Lung (tissue), 12 donors: ENCODE data around the gene LRPPRC. TPM values are rescaled to one million over a fixed set of nuclear protein-coding genes. Genes with fewer than 3 reads are reported as not detected.
"Not testable (repeated sequence)": the region's sequence is repeated elsewhere in the genome, so short reads cannot be mapped to it uniquely, and the experiment has no call there.

Experiments used
- ATAC-seq: fragments of 200-7000 bp; cut with Tn5 transposase; one replicate; pipeline ENCODE4 v1.9.1; 2020; ENCODE audit warnings: moderate number of reproducible peaks; ENCODE audit not compliant: insufficient read depth, low FRiP score
- DNase-seq, 3 donors: peaks; one replicate each; pipeline ENCODE4 v3.0.0-alpha.2; 2013 to 2017
- H3K27ac ChIP-seq, 2 donors: one replicate each; pipeline ENCODE4 v1.5.1; 2013; ENCODE audit warnings: mild to moderate bottlenecking in 2 of 2, moderate library complexity in 2 of 2, control low read depth in 1 of 2, inconsistent platforms in 1 of 2, low read depth in 1 of 2, low read length in 1 of 2
- H3K27me3 ChIP-seq, 3 donors: one replicate each; pipeline ENCODE4 v1.5.1; 2013; ENCODE audit warnings: low read length in 2 of 3; ENCODE audit not compliant: control insufficient read depth in 3 of 3, insufficient read depth in 3 of 3
- H3K36me3 ChIP-seq, 4 donors: one replicate each; pipeline ENCODE4 v1.5.1; 2013; ENCODE audit warnings: low read length in 4 of 4, mild to moderate bottlenecking in 1 of 4, moderate library complexity in 1 of 4; ENCODE audit not compliant: control insufficient read depth in 4 of 4, insufficient read depth in 4 of 4
- H3K4me1 ChIP-seq, 5 donors: one replicate each; pipeline ENCODE4 v1.5.1; 2013; ENCODE audit warnings: low read length in 5 of 5, mild to moderate bottlenecking in 2 of 5, moderate library complexity in 1 of 5; ENCODE audit not compliant: control insufficient read depth in 5 of 5, insufficient read depth in 5 of 5
- H3K4me3 ChIP-seq: one replicate; pipeline ENCODE4 v1.5.1; 2013; ENCODE audit warnings: mild to moderate bottlenecking, control low read depth, moderate library complexity
- H3K9ac ChIP-seq, 2 donors: one replicate each; pipeline ENCODE4 v1.5.1; 2013; ENCODE audit warnings: low read length in 2 of 2, control low read depth in 1 of 2; ENCODE audit not compliant: insufficient read depth in 1 of 2
- H3K9me3 ChIP-seq, 4 donors: one replicate each; pipeline ENCODE4 v1.5.1; 2013; ENCODE audit warnings: low read length in 3 of 4, mild to moderate bottlenecking in 1 of 4, moderate library complexity in 1 of 4; ENCODE audit not compliant: control insufficient read depth in 4 of 4, insufficient read depth in 3 of 4
- WGBS, 2 donors: extraction: QIAGEN DNeasy Blood & Tissue Kit; methylation state at CpG; one replicate each; pipeline ENCODE4 v1.1.7; 2013; 5-methylcytosine and 5-hydroxymethylcytosine counted together
- polyA plus RNA-seq, 2 donors: library from polyadenylated mRNA; stranded (reverse); fragments of 200-250 nt; gene quantifications; one replicate each; pipeline ENCODE4 v1.2.1, GENCODE V29; 2013
- total RNA-seq, 2 donors: library from RNA; depleted of rRNA in 1 of 2; stranded (reverse); fragments of >200 nt in 1 of 2; gene quantifications; one replicate each; pipeline ENCODE4 v1.2.1, GENCODE V29; 2014 to 2021
- TF ChIP-seq, protein P1 (sequence below): IDR thresholded peaks from 2 replicates; pipeline ENCODE4 v1.5.1; 2012; ENCODE audit warnings: mild to moderate bottlenecking; ENCODE audit errors: control extremely low read depth, extremely low read depth
- donor health status: control.
- donor health status: control.
- donor health status: Bipolar disorder and iron deficiency.
- donor health status: healthy.
- donor health status: DM: yes; HTN: yes; CAD: no.

The LRPPRC gene
- total and polyA plus RNA-seq, 4 donors: 29.5 to 96.6 (median 48.6) TPM

DNA sequence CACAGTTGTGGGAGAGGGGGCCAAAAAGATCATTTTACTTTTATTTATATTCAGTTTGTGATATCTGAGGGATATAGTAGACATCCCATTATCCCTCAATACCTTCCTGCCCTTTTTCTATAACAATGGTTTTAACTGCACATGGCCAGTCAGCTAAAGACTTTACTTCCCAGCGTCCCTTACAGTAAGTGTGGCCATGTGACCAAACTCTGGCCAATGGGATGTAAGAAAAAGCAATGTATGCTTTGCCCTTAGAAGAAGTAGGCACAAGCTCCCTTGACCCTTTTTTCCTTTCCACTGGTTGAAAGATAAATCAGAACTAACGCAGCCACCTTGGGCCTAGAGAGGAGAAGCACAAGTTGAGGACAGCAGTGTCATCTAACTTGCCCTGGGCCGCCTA is 44.6 kb upstream of the LRPPRC start:
- 83 to 96% methylated on average over 3 of the region's 3 CpGs for WGBS, 2 donors
- Histone ChIP-seq H3K27ac (no peak overlapping the region), H3K27me3 (no peaks in the 10 kb centered on the region), H3K4me1 (peaks cover 0 to 5% (median 0%) of the 10 kb centered on the region in 5 donors), H3K4me3 (no peak overlapping the region), H3K36me3 (no peaks in the 10 kb centered on the region), H3K9ac (no peak overlapping the region), H3K9me3 (no peaks in the 10 kb centered on the region)
- ATAC-seq (no peak), DNase-seq (no peak)
- TF ChIP-seq, protein P1, sequence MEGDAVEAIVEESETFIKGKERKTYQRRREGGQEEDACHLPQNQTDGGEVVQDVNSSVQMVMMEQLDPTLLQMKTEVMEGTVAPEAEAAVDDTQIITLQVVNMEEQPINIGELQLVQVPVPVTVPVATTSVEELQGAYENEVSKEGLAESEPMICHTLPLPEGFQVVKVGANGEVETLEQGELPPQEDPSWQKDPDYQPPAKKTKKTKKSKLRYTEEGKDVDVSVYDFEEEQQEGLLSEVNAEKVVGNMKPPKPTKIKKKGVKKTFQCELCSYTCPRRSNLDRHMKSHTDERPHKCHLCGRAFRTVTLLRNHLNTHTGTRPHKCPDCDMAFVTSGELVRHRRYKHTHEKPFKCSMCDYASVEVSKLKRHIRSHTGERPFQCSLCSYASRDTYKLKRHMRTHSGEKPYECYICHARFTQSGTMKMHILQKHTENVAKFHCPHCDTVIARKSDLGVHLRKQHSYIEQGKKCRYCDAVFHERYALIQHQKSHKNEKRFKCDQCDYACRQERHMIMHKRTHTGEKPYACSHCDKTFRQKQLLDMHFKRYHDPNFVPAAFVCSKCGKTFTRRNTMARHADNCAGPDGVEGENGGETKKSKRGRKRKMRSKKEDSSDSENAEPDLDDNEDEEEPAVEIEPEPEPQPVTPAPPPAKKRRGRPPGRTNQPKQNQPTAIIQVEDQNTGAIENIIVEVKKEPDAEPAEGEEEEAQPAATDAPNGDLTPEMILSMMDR: no peak

GRCh38 chr2:44038277-44038676 is 42.5 kb upstream of the LRPPRC start:
- 70 to 80% methylated on average over 6 of the region's 6 CpGs for WGBS, 2 donors
- TF ChIP-seq, protein P1: no peak
- no peaks in the 10 kb centered on the region for H3K9me3 ChIP-seq

GRCh38 chr2:44037221-44037620 is 41.4 kb upstream of the LRPPRC start:
- WGBS, 2 donors: 74 to 88% methylated on average over 2 of the region's 2 CpGs
- Histone ChIP-seq H3K27ac (no peak overlapping the region), H3K9me3 (no peaks in the 10 kb centered on the region), H3K4me3 (no peak overlapping the region), H3K4me1 (no peaks in the 10 kb centered on the region), H3K9ac (no peak overlapping the region), H3K27me3 (no peaks in the 10 kb centered on the region), H3K36me3 (no peaks in the 10 kb centered on the region)
- TF ChIP-seq, protein P1: no peak
- no peak for ATAC-seq
- DNase-seq: no peak

More at GRCh38 chr2:44038277-44038676, 42.5 kb upstream of the LRPPRC start:
- Histone ChIP-seq H3K27ac (no peak overlapping the region), H3K27me3 (no peaks in the 10 kb centered on the region), H3K4me1 (no peaks in the 10 kb centered on the region), H3K36me3 (no peaks in the 10 kb centered on the region), H3K9ac (no peak overlapping the region), H3K4me3 (no peak overlapping the region)
- no peak for DNase-seq
- ATAC-seq: no peak

GRCh38 chr2:44033947-44034346 is 38.2 kb upstream of the LRPPRC start:
- Histone ChIP-seq H3K9ac (no peak overlapping the region), H3K27me3 (no peaks in the 10 kb centered on the region), H3K4me1 (no peaks in the 10 kb centered on the region), H3K4me3 (no peak overlapping the region), H3K36me3 (no peaks in the 10 kb centered on the region), H3K9me3 (no peaks in the 10 kb centered on the region), H3K27ac (no peak overlapping the region)
- DNase-seq (no peak), ATAC-seq (no peak)
- TF ChIP-seq, protein P1: no peak

DNA sequence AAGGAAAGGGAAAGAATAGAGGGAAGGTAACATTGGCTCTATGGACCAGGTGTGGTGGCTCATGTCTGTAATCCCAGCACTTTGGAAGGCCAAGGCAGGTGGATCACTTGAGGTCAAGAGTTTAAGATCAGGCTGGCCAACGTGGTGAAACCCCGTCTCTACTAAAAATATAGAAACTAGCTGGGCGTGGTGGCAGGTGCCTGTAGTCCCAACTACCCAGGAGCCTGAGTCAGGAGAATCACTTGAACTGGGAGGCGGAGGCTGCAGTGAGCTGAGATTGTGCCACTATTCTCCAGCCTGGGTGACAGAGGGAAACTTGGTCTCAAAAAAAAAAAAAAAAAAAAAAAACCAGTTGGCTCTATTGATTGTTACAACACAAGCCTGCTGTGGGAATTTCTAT is 31.3 kb upstream of the LRPPRC start:
- H3K9me3 ChIP-seq, H3K27ac ChIP-seq, H3K4me1 ChIP-seq, H3K4me3 ChIP-seq, H3K9ac ChIP-seq, H3K36me3 ChIP-seq, H3K27me3 ChIP-seq, DNase-seq, ATAC-seq: not testable (repeated sequence)
- WGBS, 2 donors: 76 to 81% methylated on average over 4 of the region's 4 CpGs
